ENCODE results near the gene SPHK1. TPM values are rescaled to one million over a fixed set of nuclear protein-coding genes. Genes with fewer than 3 reads are reported as not detected.
"Not testable (repeated sequence)": the region's sequence is repeated elsewhere in the genome, so short reads cannot be mapped to it uniquely, and the experiment has no call there.

SPHK1 gene
- total RNA-seq, 4 donors from 2014 or later = 9.7 to 35.6 (median 18.3) TPM

DNA sequence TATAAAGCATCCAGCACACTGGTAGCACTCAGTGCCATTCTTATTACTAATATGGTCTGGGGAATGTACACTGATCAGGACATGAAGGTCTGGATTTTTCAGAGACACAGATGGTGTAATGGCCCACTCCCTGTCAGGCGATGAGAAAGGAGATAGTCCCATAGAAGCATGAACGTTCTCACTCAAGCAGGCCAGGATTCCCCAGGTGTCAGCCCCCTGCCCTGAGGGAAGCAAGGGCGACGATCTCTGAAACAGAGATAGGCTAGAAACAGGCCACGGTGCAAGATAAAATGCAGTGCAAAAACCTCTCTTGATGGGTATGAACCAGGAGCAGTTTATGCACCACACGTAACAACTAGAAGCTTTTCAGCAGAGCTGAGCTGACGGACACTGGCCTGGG is 41.3 kb upstream of the SPHK1 start:
- TF ChIP-seq, protein P1, sequence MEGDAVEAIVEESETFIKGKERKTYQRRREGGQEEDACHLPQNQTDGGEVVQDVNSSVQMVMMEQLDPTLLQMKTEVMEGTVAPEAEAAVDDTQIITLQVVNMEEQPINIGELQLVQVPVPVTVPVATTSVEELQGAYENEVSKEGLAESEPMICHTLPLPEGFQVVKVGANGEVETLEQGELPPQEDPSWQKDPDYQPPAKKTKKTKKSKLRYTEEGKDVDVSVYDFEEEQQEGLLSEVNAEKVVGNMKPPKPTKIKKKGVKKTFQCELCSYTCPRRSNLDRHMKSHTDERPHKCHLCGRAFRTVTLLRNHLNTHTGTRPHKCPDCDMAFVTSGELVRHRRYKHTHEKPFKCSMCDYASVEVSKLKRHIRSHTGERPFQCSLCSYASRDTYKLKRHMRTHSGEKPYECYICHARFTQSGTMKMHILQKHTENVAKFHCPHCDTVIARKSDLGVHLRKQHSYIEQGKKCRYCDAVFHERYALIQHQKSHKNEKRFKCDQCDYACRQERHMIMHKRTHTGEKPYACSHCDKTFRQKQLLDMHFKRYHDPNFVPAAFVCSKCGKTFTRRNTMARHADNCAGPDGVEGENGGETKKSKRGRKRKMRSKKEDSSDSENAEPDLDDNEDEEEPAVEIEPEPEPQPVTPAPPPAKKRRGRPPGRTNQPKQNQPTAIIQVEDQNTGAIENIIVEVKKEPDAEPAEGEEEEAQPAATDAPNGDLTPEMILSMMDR (IDR thresholded peaks at IDR 0.05) = no peak
- no peak for TF ChIP-seq POLR2A (IDR thresholded peaks at IDR 0.05)
- intact Hi-C loops (cut with DNase I; ENCODE audit: low total_unique reads) = no loop called here
- WGBS, 2 donors = 93 to 94% methylated on average over 7 of the region's 7 CpGs
- DNase-seq (ENCODE audit: low spot score in 2 of 2) = no peak
- H3K4me3 ChIP-seq (ENCODE audit: low read depth, poor library complexity, severe bottlenecking) = no peak overlapping the region

DNA sequence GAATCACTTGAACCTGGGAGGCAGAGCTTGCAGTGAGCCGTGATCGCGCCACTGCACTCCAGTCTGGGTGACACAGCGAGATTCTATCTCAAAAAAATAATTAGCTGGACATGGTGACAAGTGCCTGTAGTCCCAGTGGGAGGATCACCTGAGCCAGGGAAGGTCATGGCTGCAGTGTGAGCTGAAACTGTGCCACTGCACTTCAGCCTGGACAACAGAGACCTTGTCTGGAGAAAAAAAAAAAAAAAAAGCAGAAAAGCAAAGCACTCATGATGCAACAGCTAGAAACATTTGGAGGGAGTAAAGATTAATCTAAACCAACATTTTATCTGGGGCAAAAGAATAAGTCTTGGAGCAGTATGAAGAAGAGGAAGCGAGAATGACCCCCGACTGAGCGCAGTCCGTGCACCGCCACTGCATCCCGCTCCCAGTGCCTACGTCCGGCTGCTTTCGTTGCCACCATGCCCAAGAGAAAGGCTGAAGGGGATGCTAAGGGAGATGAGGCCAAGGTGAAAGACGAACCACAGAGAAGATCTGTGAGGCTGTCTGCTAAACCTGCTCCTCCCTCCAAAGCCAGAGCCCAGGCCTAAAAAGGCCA is 38.9 kb upstream of the SPHK1 start:
- no peak overlapping the region for H3K4me3 ChIP-seq (ENCODE audit: low read depth, poor library complexity, severe bottlenecking)
- intact Hi-C loops (cut with DNase I; ENCODE audit: low total_unique reads) = no loop called here
- no peak for TF ChIP-seq POLR2A (IDR thresholded peaks at IDR 0.05)
- TF ChIP-seq, protein P1 (IDR thresholded peaks at IDR 0.05) = no peak
- no peak for DNase-seq (ENCODE audit: low spot score in 2 of 2)
- WGBS, 2 donors = 95 to 97% methylated on average over 14 of the region's 14 CpGs

DNA sequence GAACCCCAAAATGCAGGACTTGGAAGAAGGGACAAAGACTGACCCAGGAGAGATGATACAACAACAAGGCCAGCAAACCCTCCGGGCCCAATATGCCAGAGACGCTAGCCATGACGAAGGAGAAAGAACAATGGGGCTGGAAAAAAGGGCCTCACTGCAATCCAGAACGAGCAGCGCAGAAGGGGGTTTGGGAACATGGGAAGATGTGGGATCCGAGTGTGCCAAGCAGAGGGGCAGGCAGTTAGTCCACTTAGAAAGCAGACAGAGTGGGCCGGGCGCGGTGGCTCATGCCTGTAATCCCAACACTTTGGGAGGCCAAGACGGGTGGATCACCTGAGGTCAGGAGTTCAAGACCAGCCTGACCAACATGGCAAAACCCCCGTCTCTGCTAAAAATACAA is 37.5 kb upstream of the SPHK1 start:
- 97 to 98% methylated on average over 11 of the region's 11 CpGs for WGBS, 2 donors
- DNase-seq (ENCODE audit: low spot score in 2 of 2); H3K4me3 ChIP-seq (ENCODE audit: low read depth, poor library complexity, severe bottlenecking); intact Hi-C loops (cut with DNase I; ENCODE audit: low total_unique reads): not testable (repeated sequence)

DNA sequence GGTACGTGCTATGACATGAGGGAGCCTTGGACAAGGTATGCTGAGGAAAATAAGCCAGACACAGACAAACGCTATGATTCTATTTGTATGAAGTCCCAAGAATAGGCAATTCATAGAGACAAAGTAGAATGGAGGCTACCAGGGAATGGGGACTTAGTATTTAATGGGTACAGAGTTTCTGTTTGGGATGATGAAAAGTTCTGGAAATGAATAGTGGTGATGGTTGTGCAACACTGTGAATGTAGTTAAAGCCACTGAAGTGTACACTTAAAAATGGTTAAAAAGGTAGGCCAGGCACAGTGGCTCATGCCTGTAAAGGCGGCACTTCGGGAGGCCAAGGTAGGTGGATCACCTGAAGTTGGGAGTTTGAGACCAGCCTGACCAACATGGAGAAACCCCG is 33.9 kb upstream of the SPHK1 start:
- WGBS, 2 donors = 95 to 96% methylated on average over 5 of the region's 5 CpGs
- intact Hi-C loops (cut with DNase I; ENCODE audit: low total_unique reads) = no loop called here
- no peak overlapping the region for H3K4me3 ChIP-seq (ENCODE audit: low read depth, poor library complexity, severe bottlenecking)
- no peak for DNase-seq (ENCODE audit: low spot score in 2 of 2)
- TF ChIP-seq, protein P1 (IDR thresholded peaks at IDR 0.05) = no peak
- no peak for TF ChIP-seq POLR2A (IDR thresholded peaks at IDR 0.05)

DNA sequence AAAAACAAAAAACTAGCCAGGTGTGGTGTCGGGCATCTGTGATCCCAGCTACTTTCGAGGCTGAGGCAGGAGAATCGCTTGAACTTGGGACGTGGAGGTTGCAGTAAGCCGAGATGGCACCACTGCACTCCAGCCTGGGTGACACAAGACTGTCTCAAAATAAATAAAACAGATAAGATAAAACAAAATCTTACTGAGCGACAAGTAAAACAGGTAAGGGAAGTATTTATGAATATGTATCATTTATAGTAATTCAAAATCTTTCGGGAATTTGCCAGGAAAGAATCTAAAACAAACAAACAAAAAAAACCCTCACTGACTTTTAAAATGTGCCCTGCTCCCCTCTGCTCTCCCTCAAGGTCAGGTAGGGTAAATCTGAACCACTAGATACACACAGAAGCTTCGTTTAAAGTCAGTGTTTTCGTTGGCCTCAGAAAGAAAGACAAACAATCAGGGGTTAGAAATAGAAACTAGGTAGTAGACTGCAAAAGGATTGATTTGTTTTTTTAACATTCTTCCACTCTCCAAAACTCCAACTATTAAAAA is 32.8 kb upstream of the SPHK1 start:
- 70 to 75% methylated on average over 9 of the region's 9 CpGs for WGBS, 2 donors
- intact Hi-C loops (cut with DNase I; ENCODE audit: low total_unique reads) = no loop called here
- TF ChIP-seq POLR2A (IDR thresholded peaks at IDR 0.05) = no peak
- TF ChIP-seq, protein P1 (IDR thresholded peaks at IDR 0.05) = no peak
- DNase-seq (ENCODE audit: low spot score in 2 of 2) = no peak
- H3K4me3 ChIP-seq (ENCODE audit: low read depth, poor library complexity, severe bottlenecking) = no peak overlapping the region

DNA sequence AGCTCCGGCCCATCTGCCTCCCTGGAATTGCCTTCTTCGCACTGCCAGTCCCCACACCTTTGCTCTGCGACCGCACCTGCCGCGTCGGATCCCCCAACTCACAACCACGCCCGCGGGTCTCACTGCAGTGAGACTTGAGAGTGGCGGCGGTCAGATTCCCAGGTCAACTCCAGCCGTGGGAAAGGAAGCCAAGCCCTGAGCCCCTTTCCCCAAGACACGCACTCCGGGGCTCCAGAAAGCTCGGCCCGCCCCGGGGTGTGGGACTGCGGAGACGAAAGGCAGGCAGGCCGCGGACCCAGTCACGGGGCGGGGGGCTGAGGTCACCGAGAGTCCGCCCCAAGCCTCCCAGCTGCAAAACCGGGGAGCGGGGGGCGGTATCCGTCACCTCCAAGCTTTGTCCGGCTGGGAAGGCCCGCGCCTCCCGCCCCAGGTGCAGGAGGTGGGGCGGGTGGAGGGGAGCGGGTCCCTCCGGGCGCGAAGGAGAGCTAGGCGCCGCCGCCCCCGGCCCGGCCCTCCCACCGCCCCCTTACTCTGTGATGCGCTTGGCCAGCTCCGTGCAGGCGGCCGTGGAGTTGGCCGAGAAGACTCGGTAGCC is 31.3 kb upstream of the SPHK1 start:
- H3K4me3 ChIP-seq (ENCODE audit: low read depth, poor library complexity, severe bottlenecking) = peak overlapping the region; percentile 69
- no peak for TF ChIP-seq POLR2A (IDR thresholded peaks at IDR 0.05)
- TF ChIP-seq, protein P1 (IDR thresholded peaks at IDR 0.05) = no peak
- WGBS, 2 donors = 1 to 3% methylated on average over 30 to 36 of the region's 51 CpGs
- intact Hi-C loops (cut with DNase I; ENCODE audit: low total_unique reads) = no loop called here
- no peak for DNase-seq (ENCODE audit: low spot score in 2 of 2)

Measured in lower leg skin (tissue), 4 donors.